Limb (tissue), 2 donors: ENCODE data around the gene GMDS.
A peak's percentile ranks its signal among the peaks of the same experiment; 100 is the strongest.

Source experiments
- DNase-seq, 2 donors: peaks; one replicate each; pipeline ENCODE4 v3.0.0-alpha.2; 2016; ENCODE audit errors: extremely low spot score in 2 of 2

The GMDS gene

GRCh38 chr6:1577146-1577680 lies 668.2 kb downstream of the GMDS start:
- DNase-seq, result peak in 1 of 2 donors; percentile 16

- DNase-seq, result peak in 1 of 2 donors; percentile 20
These were observed 668.7 kb downstream of the GMDS start for GRCh38 chr6:1576711-1577110.

- DNase-seq, result no peak
These were observed 669.2 kb downstream of the GMDS start for GRCh38 chr6:1576166-1576565.

GRCh38 chr6:1575210-1576041 lies 670.0 kb downstream of the GMDS start:
- DNase-seq, result peak; percentile 38 to 56

GRCh38 chr6:1574890-1575209 lies 670.6 kb downstream of the GMDS start:
- DNase-seq, result no peak

- no peak for DNase-seq
These were observed 671.2 kb downstream of the GMDS start for GRCh38 chr6:1574083-1574761.
